HEK293T (cell line): ENCODE data around the gene FTO.

ENCODE experiments used
- BHLHE40 ChIP-seq: fragments of 450-650 bp; IDR thresholded peaks from 2 replicates; pipeline ENCODE4 v1.6.1; 2016; ENCODE audit warnings: mild to moderate bottlenecking, moderate library complexity, borderline replicate concordance
- CTBP1 ChIP-seq: fragments of 450-650 bp; IDR thresholded peaks from 2 replicates; pipeline ENCODE4 v1.6.1; 2016; ENCODE audit warnings: borderline replicate concordance
- FOXA1 ChIP-seq: fragments of 450-650 bp; IDR thresholded peaks from 2 replicates; pipeline ENCODE4 v1.6.1; 2016; ENCODE audit warnings: mild to moderate bottlenecking
- FOXM1 ChIP-seq: fragments of 450-650 bp; IDR thresholded peaks from 2 replicates; pipeline ENCODE4 v1.6.1; 2017; ENCODE audit warnings: mild to moderate bottlenecking, borderline replicate concordance
- HDGF ChIP-seq: fragments of 450-650 bp; IDR thresholded peaks from 2 replicates; pipeline ENCODE4 v1.6.1; 2017; ENCODE audit warnings: antibody characterized with exemption, borderline replicate concordance
- LEF1 ChIP-seq: fragments of 450-650 bp; IDR thresholded peaks from 2 replicates; pipeline ENCODE4 v1.6.1; 2017; ENCODE audit warnings: mild to moderate bottlenecking, borderline replicate concordance
- SUZ12 ChIP-seq: fragments of 450-650 bp; IDR thresholded peaks from 2 replicates; pipeline ENCODE4 v1.6.1; 2016; ENCODE audit warnings: mild to moderate bottlenecking
- ZNF384 ChIP-seq: fragments of 450-650 bp; IDR thresholded peaks from 2 replicates; pipeline ENCODE4 v1.6.1; 2016

DNA sequence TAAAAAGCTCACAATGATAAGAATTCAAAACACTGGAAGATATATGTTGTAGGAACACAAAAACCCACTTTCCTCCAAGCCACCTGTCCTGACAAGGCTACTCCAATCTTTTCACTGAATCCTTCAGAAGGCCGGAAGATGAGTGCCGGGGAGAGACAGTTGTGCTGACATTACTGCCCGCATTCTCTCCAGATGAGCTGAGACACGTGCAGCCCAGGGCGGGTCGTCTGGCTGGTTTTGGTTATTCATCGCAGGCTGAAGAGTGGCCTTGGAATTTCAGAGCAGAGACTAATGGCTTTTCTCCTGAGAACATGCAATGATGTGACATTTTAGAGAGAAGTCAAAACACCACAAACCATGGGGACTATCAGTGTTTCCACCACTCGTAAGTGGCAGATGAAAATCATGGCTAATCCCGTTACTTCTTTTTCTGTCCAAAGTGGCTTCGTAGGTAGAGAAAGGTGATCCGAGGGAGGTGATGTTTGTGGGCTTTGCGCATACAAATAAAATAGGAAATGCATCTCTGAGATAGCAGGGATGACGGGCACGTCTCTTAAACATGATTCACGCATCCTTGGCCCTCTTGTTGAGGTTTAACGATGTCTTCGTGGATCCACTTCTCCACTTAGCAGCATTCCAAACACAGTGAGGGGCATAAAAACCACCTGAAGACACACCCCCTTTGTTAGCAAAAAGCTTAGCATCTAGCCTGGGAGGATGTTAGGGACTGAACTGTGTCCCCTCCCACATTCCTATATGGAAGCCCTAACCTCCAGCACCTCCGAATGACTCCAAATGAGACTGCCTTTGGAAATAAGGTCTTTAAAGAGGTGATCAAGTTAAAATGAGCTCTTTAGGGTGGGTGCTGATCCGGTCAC lies 448.6 kb downstream of the FTO start:
- TF ChIP-seq HDGF (no peak), ZNF384 (no peak), CTBP1 (no peak), BHLHE40 (no peak), FOXM1 (no peak), FOXA1 (no peak), SUZ12 (no peak), LEF1 (no peak)
